HG03139 (cell line): Measurements from ENCODE around the gene FAM161A.
"Not testable (repeated sequence)": the region's sequence is repeated elsewhere in the genome, so short reads cannot be mapped to it uniquely, and the experiment has no call there.

Experiments
- ATAC-seq: cut with Tn5 transposase; IDR thresholded peaks from one replicate; pipeline ENCODE4 v1.9.1; 2021; ENCODE audit not compliant: unreplicated experiment

The FAM161A gene

DNA sequence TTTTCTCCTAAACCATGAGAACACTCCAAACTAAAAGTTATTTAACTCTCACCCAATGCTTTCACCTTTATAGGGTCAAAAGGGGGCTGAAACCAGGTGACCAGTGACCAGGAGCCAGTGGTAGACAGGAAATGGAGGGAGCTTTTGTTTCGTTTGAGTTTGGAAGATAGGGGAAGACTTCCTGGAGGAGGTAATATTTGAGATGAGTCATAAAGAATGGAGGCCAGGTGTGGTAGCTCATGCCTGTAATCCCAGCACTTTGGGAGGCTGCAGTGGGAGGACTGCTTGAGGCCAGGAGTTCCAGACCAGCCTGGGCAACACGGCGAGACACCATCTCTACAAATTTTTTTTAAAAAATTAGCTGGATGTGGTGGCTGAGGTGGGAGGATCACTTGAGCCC is 8.5 kb downstream of the FAM161A start:
- no peak for ATAC-seq

- ATAC-seq, result no peak
These were observed 12.6 kb downstream of the FAM161A start for GRCh38 chr2:61841286-61841685.

GRCh38 chr2:61834893-61835292 is 19.0 kb downstream of the FAM161A start:
- no peak for ATAC-seq

DNA sequence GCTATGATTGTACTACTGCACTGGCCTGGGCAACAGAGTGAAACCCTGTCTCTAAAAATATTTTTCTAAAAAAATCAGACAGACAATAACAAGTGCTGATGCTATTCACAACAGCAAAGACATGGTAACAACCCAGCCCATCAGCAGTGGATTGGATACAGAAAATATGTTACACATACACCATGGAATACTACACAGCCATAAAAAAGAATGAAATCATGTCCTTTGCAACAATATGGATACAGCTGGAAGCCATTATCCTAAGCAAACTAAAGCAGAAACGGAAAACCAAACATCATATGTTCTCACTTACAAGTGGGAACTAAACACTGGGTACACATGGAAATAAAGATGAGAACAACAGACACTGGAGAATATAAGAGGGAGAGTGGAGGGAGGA is 19.9 kb downstream of the FAM161A start:
- ATAC-seq, result no peak

DNA sequence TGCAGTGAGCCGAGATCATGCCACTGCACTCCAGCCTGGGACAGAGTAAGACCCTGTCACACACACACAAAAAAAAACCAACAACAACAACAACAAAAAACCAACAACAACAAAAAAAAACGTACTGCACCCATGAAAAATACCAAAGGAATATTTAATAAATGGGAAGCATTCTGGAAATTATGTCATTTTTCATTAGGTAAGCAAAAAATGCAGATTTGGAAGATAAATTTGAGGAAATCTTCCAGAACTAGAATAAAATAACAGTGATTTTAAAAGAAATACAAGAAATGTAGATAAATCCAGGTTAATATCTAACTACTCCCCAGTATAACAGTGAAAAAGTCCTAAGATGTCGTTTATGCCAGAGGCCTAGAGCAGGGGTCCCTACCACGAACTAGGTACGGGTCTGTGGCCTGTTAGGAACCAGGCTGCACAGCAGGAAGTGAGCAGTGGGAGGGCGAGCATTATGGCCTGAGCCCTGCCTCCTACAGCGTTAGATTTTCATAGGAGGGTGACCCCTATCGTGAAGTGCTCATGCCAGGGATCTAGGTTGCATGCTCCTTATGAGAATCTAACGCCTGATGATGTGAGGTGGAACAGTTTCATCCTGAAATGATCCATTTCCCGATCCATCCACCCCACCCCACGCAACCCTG is 21.5 kb downstream of the FAM161A start:
- ATAC-seq, result no peak

- no peak for ATAC-seq
These were observed 31.6 kb downstream of the FAM161A start for GRCh38 chr2:61822255-61822654.

- no peak for ATAC-seq
These were observed 37.1 kb downstream of the FAM161A start for GRCh38 chr2:61816480-61817355.

GRCh38 chr2:61814539-61815160 is 39.2 kb downstream of the FAM161A start:
- ATAC-seq, result no peak

- not testable (repeated sequence) for ATAC-seq
These were observed 40.5 kb downstream of the FAM161A start for GRCh38 chr2:61813314-61813713.

DNA sequence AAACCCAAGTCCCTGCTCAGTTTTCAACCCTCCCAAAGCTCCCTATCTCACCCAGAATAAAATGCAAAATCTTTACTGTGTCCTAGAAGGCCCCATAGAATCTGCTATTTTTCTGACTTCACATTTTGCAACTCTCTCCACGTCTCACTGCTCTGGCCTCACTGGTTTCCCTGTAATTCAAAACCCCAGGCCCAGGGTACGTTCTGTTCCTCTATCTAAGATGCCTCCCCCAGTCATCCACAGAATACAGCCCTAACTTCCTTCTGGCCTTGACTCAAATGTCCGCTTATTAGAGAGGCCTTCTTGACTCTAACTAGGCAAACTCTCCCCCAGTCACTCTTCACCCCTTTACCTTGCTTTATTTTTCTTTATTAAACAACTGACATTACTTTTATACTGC is 42.0 kb downstream of the FAM161A start:
- ATAC-seq, result no peak

DNA sequence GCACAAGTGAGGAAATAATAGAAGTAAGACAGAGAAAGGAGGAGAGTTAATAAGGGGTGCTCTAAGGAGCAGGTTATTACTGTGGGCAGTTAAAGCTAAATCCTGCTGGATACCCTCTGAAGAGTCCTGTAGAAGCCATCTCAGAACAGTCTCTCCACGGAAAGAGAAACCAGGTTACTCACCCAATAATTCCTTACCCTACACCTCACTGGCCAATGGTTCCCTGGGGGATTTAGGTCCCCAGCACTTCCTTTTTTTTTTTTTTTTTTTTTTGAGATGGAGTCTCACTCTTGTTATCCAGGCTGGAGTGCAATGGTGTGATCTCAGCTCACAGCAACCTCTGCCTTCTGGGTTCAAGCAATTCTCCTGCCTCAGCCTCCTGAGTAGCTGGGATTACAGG is 43.7 kb downstream of the FAM161A start:
- not testable (repeated sequence) for ATAC-seq

- not testable (repeated sequence) for ATAC-seq
These were observed 45.2 kb downstream of the FAM161A start for GRCh38 chr2:61808693-61809092.

DNA sequence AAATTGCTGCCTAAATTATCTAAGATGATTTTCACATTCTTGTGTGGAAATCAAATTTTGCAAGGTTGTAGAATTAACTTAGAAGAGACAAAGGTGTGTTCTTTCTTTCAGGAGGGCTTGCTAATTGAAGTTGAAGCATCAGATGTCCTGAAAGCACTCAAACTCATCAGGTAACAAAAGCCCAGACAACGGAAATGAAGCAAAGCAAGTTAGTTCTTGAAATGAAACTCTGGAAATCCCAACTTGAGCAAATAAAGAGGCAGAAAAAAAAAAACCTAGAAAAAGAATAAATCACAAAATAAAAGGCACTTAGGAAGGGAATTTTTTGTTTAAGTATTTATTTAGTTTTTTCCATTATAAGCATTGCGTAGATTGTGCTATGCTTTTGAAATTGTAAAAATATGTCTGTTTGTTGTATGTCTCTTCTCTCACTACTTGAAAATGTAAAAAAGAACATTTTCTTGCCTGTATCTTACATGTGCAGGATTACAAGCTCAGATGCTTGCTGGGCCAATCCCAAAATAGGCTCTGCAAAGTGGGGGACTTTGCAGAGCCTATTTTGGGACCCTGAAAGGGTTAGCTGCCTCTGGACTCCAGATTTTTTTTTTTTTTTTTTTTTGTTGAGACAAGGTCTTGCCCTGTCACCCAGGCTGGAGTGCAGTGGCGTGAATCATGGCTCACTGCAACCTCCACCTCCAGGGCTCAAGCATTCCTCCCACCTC is 46.7 kb downstream of the FAM161A start:
- no peak for ATAC-seq

- ATAC-seq, result no peak
These were observed 51.3 kb downstream of the FAM161A start for GRCh38 chr2:61802548-61802947.

- ATAC-seq, result no peak
These were observed 54.8 kb downstream of the FAM161A start for GRCh38 chr2:61799099-61799498.

DNA sequence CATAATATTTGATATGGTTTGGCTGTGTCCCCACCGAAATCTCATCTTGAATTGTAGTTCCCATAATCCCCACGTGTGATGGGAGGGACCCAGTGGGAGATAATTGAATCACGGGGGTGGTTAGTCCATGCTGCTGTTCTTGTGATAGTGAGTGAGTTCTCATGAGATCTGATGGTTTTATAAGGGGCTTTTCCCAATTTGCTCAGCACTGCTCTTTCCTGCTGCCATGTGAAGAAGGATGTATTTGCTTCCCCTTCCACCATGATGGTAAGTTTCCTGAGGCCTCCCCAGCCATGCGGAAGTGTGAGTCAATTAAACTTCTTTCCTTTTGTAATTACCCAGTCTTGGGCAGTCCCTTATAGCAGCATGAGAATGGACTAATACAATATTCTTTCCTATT is 56.4 kb downstream of the FAM161A start:
- not testable (repeated sequence) for ATAC-seq

DNA sequence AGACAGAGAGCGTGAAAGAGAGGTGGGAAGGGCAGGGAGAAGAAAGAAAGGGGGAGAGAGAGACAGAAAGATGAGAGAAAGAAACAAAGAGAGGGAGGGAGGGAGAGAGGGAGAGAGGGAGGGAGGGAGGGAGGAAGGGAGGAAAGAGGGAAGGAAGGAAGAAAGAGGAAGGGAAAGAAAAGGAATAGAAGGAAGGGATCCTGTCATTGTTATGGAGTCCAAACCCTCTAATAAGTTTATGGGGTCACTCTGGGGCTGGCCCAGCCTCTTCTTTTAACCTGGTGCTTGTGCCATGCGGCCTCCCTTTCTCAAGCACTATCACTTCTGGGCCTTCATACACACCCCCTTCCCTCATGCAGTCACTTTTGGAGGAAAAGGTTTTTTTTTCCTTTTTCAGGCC is 58.5 kb downstream of the FAM161A start:
- ATAC-seq, result no peak

- peak; percentile 76 for ATAC-seq
These were observed 60.4 kb downstream of the FAM161A start for GRCh38 chr2:61793389-61793836.

- no peak for ATAC-seq
These were observed 61.4 kb downstream of the FAM161A start for GRCh38 chr2:61792355-61792890.

- no peak for ATAC-seq
These were observed 63.9 kb downstream of the FAM161A start for GRCh38 chr2:61789807-61790602.
